GM23338 (cell line): ENCODE data around the gene FAM241B. TPM values are rescaled to one million over a fixed set of nuclear protein-coding genes. Genes with fewer than 3 reads are reported as not detected.

Experiments used
- ATAC-seq: fragments of 200-7000 bp; cut with Tn5 transposase; 3 replicates; pipeline ENCODE4 v1.9.1; 2020
- DNase-seq: peaks from one replicate; pipeline ENCODE4 v3.0.0-alpha.2; 2015; ENCODE audit warnings: low spot score
- H2AFZ ChIP-seq: fragments of 200-600 bp; sonication (generic); 2 replicates; pipeline ENCODE4 v1.8.0; 2016; ENCODE audit warnings: antibody characterized with exemption, mild to moderate bottlenecking, moderate library complexity
- H3F3A ChIP-seq: fragments of 200-600 bp; sonication (generic); replicated peaks from 2 replicates; pipeline ENCODE4 v1.8.0; 2017; ENCODE audit warnings: antibody characterized with exemption, mixed run types, low read depth
- H3K27ac ChIP-seq: fragments of 200-600 bp; sonication (generic); 2 replicates; pipeline ENCODE4 v1.6.1; 2016; ENCODE audit warnings: low read depth
- H3K27me3 ChIP-seq: fragments of 200-600 bp; sonication (generic); 2 replicates; pipeline ENCODE4 v1.8.0; 2016; ENCODE audit warnings: mild to moderate bottlenecking, mixed run types, moderate library complexity; ENCODE audit not compliant: insufficient read depth
- H3K36me3 ChIP-seq: fragments of 200-600 bp; sonication (generic); 2 replicates; pipeline ENCODE4 v1.8.0; 2016; ENCODE audit warnings: mild to moderate bottlenecking; ENCODE audit not compliant: insufficient read depth
- H3K4me1 ChIP-seq: fragments of 200-600 bp; sonication (generic); 2 replicates; pipeline ENCODE4 v1.8.0; 2016; ENCODE audit warnings: mild to moderate bottlenecking, moderate library complexity; ENCODE audit not compliant: insufficient read depth
- H3K4me2 ChIP-seq: fragments of 200-600 bp; sonication (generic); 2 replicates; pipeline ENCODE4 v1.7.1; 2017; ENCODE audit warnings: mixed run types
- H3K4me3 ChIP-seq: fragments of 200-600 bp; sonication (generic); 2 replicates; pipeline ENCODE4 v1.6.1; 2016; ENCODE audit warnings: mixed run types
- H3K79me2 ChIP-seq: fragments of 200-600 bp; sonication (generic); replicated peaks from 2 replicates; pipeline ENCODE4 v1.8.0; 2017; ENCODE audit warnings: mild to moderate bottlenecking; ENCODE audit not compliant: insufficient read depth
- H3K9me2 ChIP-seq: fragments of 200-600 bp; sonication (generic); 2 replicates; pipeline ENCODE4 v1.8.0; 2017; ENCODE audit not compliant: insufficient read depth
- H4K20me1 ChIP-seq: fragments of 200-600 bp; sonication (generic); replicated peaks from 2 replicates; pipeline ENCODE4 v1.8.0; 2017; ENCODE audit warnings: mild to moderate bottlenecking; ENCODE audit not compliant: insufficient read depth
- H3K27ac Mint-ChIP-seq: 2 replicates; pipeline ENCODE4 v1.8.0; 2020; ENCODE audit warnings: inconsistent platforms, mild to moderate bottlenecking, moderate library complexity, mixed read lengths
- H3K27me3 Mint-ChIP-seq: 3 replicates; pipeline ENCODE4 v1.8.0; 2022; ENCODE audit warnings: low read depth, mild to moderate bottlenecking, moderate library complexity, mixed read lengths, inconsistent platforms; ENCODE audit not compliant: insufficient read depth, poor library complexity
- H3K36me3 Mint-ChIP-seq: 3 replicates; pipeline ENCODE4 v1.8.0; 2021; ENCODE audit warnings: low read depth, mild to moderate bottlenecking, inconsistent platforms, moderate library complexity, mixed read lengths
- H3K4me1 Mint-ChIP-seq: 3 replicates; pipeline ENCODE4 v1.8.0; 2020; ENCODE audit warnings: mild to moderate bottlenecking, inconsistent platforms, mixed read lengths
- H3K4me3 Mint-ChIP-seq: 3 replicates; pipeline ENCODE4 v1.8.0; 2021; ENCODE audit warnings: moderate library complexity, mild to moderate bottlenecking, inconsistent platforms, mixed read lengths
- H3K9me3 Mint-ChIP-seq: 3 replicates; pipeline ENCODE4 v1.8.0; 2020; ENCODE audit warnings: moderate library complexity, mild to moderate bottlenecking, inconsistent platforms, mixed read lengths
- CTCF ChIP-seq, 2 experiments: fragments of 200-600 bp in 1 of 2; sonication (generic) in 1 of 2; conservative IDR thresholded peaks; 2 replicates each; pipeline versions ENCODE4 v1.5.1 to v1.6.1; 2016 to 2017; ENCODE audit warnings: antibody characterized with exemption in 2 of 2, low read depth in 2 of 2, mild to moderate bottlenecking in 2 of 2, moderate library complexity in 1 of 2
- ETS1 ChIP-seq: IDR thresholded peaks from 2 replicates; pipeline ENCODE4 v1.6.1; 2016; ENCODE audit warnings: antibody characterized with exemption
- EZH2 ChIP-seq: fragments of 200-600 bp; sonication (generic); IDR thresholded peaks from one replicate; pipeline ENCODE4 v1.8.0; 2017; ENCODE audit warnings: antibody characterized with exemption, mild to moderate bottlenecking, low read depth; ENCODE audit not compliant: unreplicated experiment
- EZH2phosphoT487 ChIP-seq: fragments of 200-600 bp; sonication (generic); IDR thresholded peaks from one replicate; pipeline ENCODE4 v1.8.1; 2018; ENCODE audit warnings: antibody characterized with exemption; ENCODE audit not compliant: unreplicated experiment
- JUNB ChIP-seq: IDR thresholded peaks from one replicate; pipeline ENCODE4 v1.6.1; 2016; ENCODE audit warnings: antibody characterized with exemption; ENCODE audit not compliant: unreplicated experiment
- NANOG ChIP-seq: IDR thresholded peaks from 2 replicates; pipeline ENCODE4 v1.6.1; 2016; ENCODE audit warnings: antibody characterized with exemption, borderline replicate concordance
- REST ChIP-seq: IDR thresholded peaks from one replicate; pipeline ENCODE4 v1.6.1; 2018; ENCODE audit warnings: antibody characterized with exemption; ENCODE audit not compliant: unreplicated experiment
- ZNF331 ChIP-seq: fragments of 250-450 bp; sonication (Bioruptor Pico); IDR thresholded peaks from 2 replicates; pipeline ENCODE4 v1.5.0; 2020; ENCODE audit warnings: low read depth, mild to moderate bottlenecking, moderate library complexity
- polyA plus RNA-seq: library from polyadenylated mRNA; unstranded; fragments of >200 nt; fragmentation: Nextera tagmentation; extraction: Ambion mirVana; gene quantifications from 2 replicates; pipeline ENCODE4 v1.2.1, GENCODE V29; 2016
- total RNA-seq: library from RNA; depleted of rRNA; stranded (reverse); fragments of >200 nt; shearing (Covaris generic); gene quantifications from 2 replicates; pipeline ENCODE4 v1.2.3, GENCODE V29; 2014

FAM241B gene
- total and polyA plus RNA-seq, 2 experiments from 2014 or later, result 6.7 to 28.3 TPM

GRCh38 chr10:69584624-69585023 lies 45.4 kb upstream of the FAM241B start:
- Mint-ChIP-seq H3K4me3 (no peak overlapping the region), H3K27ac (no peak overlapping the region), H3K27me3 (peaks cover 26% of the 10 kb centered on the region), H3K4me1 (peaks cover 6% of the 10 kb centered on the region), H3K9me3 (peaks cover 3% of the 10 kb centered on the region; the same call in 2 of the 3 replicates), H3K36me3 (no peaks in the 10 kb centered on the region)
- peaks cover 4% of the 10 kb centered on the region; the same call in 1 of the 2 replicates for H3K4me1 ChIP-seq
- DNase-seq, result no peak
- no peak for TF ChIP-seq EZH2phosphoT487
- H3K79me2 ChIP-seq, result no peaks in the 10 kb centered on the region
- ATAC-seq, result no peak
- no peak overlapping the region for H2AFZ ChIP-seq
- no peaks in the 10 kb centered on the region; the same call in 1 of the 2 replicates for H3K9me2 ChIP-seq
- no peaks in the 10 kb centered on the region; the same call in 1 of the 2 replicates for H4K20me1 ChIP-seq
- no peak overlapping the region for H3K4me3 ChIP-seq
- no peak overlapping the region for H3K4me2 ChIP-seq
- no peak overlapping the region for H3K27ac ChIP-seq
- peaks cover 68% of the 10 kb centered on the region for H3K27me3 ChIP-seq
- H3F3A ChIP-seq, result no peaks in the 10 kb centered on the region; the same call in 1 of the 2 replicates
- no peaks in the 10 kb centered on the region for H3K36me3 ChIP-seq

GRCh38 chr10:69588358-69588757 lies 41.7 kb upstream of the FAM241B start:
- peaks cover 3% of the 10 kb centered on the region for H3K27me3 Mint-ChIP-seq
- Histone ChIP-seq H3K4me1 (no peaks in the 10 kb centered on the region), H3K27me3 (peaks cover 30% of the 10 kb centered on the region), H3K4me2 (peak overlapping the region; percentile 27; the same call in 1 of the 2 replicates), H3K27ac (no peak overlapping the region), H3F3A (no peaks in the 10 kb centered on the region), H2AFZ (peak overlapping the region; percentile 74; the same call in 1 of the 2 replicates), H4K20me1 (no peaks in the 10 kb centered on the region), H3K79me2 (no peaks in the 10 kb centered on the region), H3K4me3 (no peak overlapping the region), H3K9me2 (no peaks in the 10 kb centered on the region; the same call in 1 of the 2 replicates), H3K36me3 (no peaks in the 10 kb centered on the region)
- peak; percentile 48; the same call in 2 of the 3 replicates for ATAC-seq
- no peak overlapping the region for H3K4me3 Mint-ChIP-seq
- peaks cover 5% of the 10 kb centered on the region; the same call in 1 of the 3 replicates for H3K4me1 Mint-ChIP-seq
- no peak overlapping the region for H3K27ac Mint-ChIP-seq
- peak; percentile 43 for DNase-seq
- peaks cover 3% of the 10 kb centered on the region; the same call in 2 of the 3 replicates for H3K9me3 Mint-ChIP-seq
- no peaks in the 10 kb centered on the region for H3K36me3 Mint-ChIP-seq
- TF ChIP-seq ETS1 (no peak), CTCF (conservative IDR thresholded peaks at IDR 0.05; ENCODE audit: low read depth in 2 of 2) (peak in 1 of 2 experiments; percentile 42; a peak in 2 of 4 replicates), EZH2 (no peak), JUNB (no peak), REST (no peak), NANOG (no peak), ZNF331 (CRISPR knock-in tag) (no peak)
